ENCODE measurements around the gene INPP5J. TPM values are rescaled to one million over a fixed set of nuclear protein-coding genes. Genes with fewer than 3 reads are reported as not detected.

INPP5J gene
- total and polyA plus RNA-seq, 9 of the 15 experiments (the other 6 are each of a cell fraction or from before 2014, with no cell fraction given): 0.10 to 6.3 (median 4.8) TPM

DNA sequence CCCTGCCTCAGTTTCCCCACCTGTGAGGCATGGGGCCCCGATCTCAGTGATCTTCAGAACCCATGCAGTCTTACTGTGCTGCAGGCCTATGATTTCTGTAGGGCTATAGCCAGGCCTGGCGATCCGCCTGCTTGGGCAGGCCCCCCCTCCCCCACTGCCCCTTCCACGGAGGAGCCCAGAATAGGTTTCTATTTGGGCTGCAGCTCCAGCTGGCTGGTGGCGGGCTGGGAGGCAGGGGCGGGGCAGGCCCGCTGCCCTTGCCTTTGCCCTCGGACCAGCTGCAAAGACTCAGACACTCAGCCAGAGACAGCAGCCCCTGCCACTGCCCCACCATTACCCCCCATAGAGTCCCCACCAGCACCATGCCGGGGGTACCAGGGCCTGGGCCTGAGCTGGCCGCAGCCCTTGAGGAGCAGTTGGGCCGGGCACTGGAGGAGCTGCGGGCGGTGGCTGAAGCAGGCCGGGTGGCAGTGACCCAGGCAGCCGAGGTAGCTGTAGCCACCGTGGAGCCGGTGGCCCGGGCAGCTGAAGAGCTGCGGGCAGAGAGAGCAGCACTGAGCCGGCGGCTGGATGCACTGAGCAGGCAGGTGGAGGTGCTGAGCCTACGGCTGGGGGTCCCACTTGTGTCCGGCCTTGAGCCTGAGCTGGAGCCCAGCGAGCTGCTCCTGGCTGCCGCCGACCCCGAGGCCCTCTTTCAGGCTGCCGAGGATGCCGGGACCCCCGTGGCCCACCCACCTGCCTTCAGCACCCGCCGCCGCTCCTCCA lies 29.5 kb upstream of the INPP5J start:
- Histone ChIP-seq H3K9ac (ENCODE audit: insufficient read depth in 1 of 2, low read depth in 2 of 2, low read length in 2 of 2) (no peak overlapping the region), H3K27me3 (ENCODE audit: control insufficient read depth in 2 of 2, insufficient read depth in 2 of 2, low read length in 2 of 2) (no peaks in the 10 kb centered on the region), H2AFZ (ENCODE audit: low read depth, low read length) (no peak overlapping the region), H3K27ac (ENCODE audit: extremely low read depth, low read depth, low read length) (no peak overlapping the region), H3K36me3 (ENCODE audit: control insufficient read depth, insufficient read depth, low read length) (peaks cover 40% of the 10 kb centered on the region; the same call in 2 of the 3 replicates), H3K9me1 (ENCODE audit: control insufficient read depth, insufficient read depth, low read length) (no peaks in the 10 kb centered on the region), H3K4me1 (replicated peaks in 1 of 2; ENCODE audit: control insufficient read depth in 2 of 2, insufficient read depth in 2 of 2, low read length in 2 of 2) (peaks cover 2 to 22% of the 10 kb centered on the region in 2 experiments; a peak in 2 of 5 replicates), H3K79me2 (ENCODE audit: control insufficient read depth, insufficient read depth, low read length) (no peaks in the 10 kb centered on the region), H4K20me1 (replicated peaks; ENCODE audit: control insufficient read depth, insufficient read depth, low read length) (no peaks in the 10 kb centered on the region), H3K4me3 (no peak overlapping the region), H3K4me2 (ENCODE audit: insufficient read depth, low read length) (no peak overlapping the region), H3K9me3 (replicated peaks; ENCODE audit: control insufficient read depth, insufficient read depth, low read depth, low read length) (no peaks in the 10 kb centered on the region)
- BruUV-seq (replicated peaks): no TSS peak
- in situ Hi-C loops (cut with MboI) (no loop called here), intact Hi-C loops (cut with micrococcal nuclease) (no loop called here)
- no peak for DNase-seq (ENCODE audit: extremely low read depth in 1 of 4, low spot score in 3 of 4)
- ChIA-PET POLR2A (interaction anchor here (0.6 to 2.0 kb wide), 4 partner anchors 9 to 126 kb away, joined by 3 to 6 read pairs (median 4); partner anchors contain the start of gene SELENOM), CTCF (ENCODE audit: low intra/inter-chr PET ratio) (no interaction called here)
- TF ChIP-seq POLR2G (IDR thresholded peaks at IDR 0.05; ENCODE audit: low read depth, low read length): peak; percentile 34; the same call in 1 of the 2 replicates
- TF ChIP-seq, protein P1, sequence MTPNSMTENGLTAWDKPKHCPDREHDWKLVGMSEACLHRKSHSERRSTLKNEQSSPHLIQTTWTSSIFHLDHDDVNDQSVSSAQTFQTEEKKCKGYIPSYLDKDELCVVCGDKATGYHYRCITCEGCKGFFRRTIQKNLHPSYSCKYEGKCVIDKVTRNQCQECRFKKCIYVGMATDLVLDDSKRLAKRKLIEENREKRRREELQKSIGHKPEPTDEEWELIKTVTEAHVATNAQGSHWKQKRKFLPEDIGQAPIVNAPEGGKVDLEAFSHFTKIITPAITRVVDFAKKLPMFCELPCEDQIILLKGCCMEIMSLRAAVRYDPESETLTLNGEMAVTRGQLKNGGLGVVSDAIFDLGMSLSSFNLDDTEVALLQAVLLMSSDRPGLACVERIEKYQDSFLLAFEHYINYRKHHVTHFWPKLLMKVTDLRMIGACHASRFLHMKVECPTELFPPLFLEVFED (CRISPR knock-in tag; conservative IDR thresholded peaks at IDR 0.05): no peak
- 96% methylated on average over 5 of the region's 33 CpGs for WGBS (ENCODE audit: insufficient coverage, low coverage, missing lambda C conversion rate)
- FAIRE-seq: no peak
- ATAC-seq: no peak
